T-helper 1 cell (primary cell): ENCODE data around the gene RRN3.
A peak's percentile ranks its signal among the peaks of the same experiment; 100 is the strongest.
"Not testable (repeated sequence)": the region's sequence is repeated elsewhere in the genome, so short reads cannot be mapped to it uniquely, and the experiment has no call there.

Experiments
- DNase-seq, 5 donors: peaks; one replicate each; pipeline ENCODE4 v3.0.0-alpha.2; 2012 to 2020

The RRN3 gene

GRCh38 chr16:15025234-15025951 lies 68.7 kb downstream of the RRN3 start:
- DNase-seq = not testable (repeated sequence)

- DNase-seq = not testable (repeated sequence)
Measured at GRCh38 chr16:15024858-15025199, 69.2 kb downstream of the RRN3 start.

- not testable (repeated sequence) for DNase-seq
Measured at GRCh38 chr16:15023381-15024077, 70.5 kb downstream of the RRN3 start.

DNA sequence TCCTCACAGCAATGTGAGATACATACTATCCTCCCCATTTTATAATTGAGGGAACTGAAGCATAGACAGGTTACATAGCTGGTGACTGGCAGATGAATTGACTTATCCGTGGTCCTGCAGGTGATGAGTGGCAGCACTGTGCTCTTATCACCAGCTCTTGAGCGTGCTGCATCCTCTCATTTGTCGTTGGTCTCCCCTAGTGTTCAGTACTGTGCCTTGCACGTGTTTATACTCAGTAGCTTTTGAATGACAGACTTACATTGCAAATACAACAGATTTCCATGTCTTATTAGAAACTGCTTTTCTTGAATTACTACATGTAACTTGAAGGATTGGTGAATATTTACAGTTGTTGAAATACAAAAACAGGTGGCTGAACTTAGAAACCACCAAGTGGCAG lies 71.9 kb downstream of the RRN3 start:
- DNase-seq = peak; percentile 34 to 71 (median 37)

DNA sequence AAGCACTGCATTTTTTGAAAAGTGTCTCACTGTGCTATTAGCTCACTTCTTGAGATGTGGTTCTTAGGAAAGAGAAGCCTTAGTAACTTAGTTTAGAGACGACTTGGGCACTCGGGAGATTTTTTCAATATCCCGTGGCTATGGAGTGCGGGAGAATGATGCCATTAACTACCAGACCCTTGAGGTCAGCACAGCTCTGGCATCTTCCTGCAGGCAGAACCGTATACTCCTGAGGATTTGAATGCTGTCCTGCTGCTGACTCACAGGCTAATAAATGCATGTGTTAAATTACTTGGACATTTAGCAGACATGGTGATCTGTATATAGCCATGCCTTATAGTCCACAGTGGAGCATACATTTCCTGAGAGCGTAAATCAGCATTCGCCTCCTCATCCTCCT lies 72.6 kb downstream of the RRN3 start:
- DNase-seq = not testable (repeated sequence)

DNA sequence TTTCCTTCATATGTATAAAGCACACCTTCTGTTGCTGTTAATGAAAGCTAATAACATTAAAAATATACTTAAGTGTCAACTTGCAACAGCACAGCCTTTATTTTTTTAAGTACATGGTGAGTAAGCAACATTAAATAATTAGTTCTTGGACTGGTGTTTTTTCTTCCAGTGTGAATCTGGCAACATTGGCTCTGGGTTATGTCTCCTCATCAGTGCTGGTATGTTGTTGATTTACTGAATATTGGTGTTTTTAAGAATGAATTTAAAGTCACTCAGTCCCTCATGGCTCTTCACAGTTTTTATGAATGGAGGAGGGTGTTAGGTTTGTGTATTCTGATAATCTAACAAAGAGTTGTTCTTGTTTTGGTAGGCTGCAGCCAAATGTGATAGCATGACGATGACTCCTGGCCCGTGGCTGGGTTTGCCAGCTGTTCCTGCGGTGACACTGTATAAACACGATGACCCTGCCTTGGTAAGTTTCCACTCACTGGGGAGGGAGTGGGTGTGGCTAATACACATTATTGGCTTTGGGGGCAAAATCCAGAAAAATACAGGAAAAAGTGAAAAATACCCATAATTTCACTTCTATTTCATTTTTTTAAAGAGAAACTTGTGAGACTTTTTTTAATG lies 77.0 kb downstream of the RRN3 start:
- not testable (repeated sequence) for DNase-seq

GRCh38 chr16:15016354-15016753 lies 77.7 kb downstream of the RRN3 start:
- not testable (repeated sequence) for DNase-seq

DNA sequence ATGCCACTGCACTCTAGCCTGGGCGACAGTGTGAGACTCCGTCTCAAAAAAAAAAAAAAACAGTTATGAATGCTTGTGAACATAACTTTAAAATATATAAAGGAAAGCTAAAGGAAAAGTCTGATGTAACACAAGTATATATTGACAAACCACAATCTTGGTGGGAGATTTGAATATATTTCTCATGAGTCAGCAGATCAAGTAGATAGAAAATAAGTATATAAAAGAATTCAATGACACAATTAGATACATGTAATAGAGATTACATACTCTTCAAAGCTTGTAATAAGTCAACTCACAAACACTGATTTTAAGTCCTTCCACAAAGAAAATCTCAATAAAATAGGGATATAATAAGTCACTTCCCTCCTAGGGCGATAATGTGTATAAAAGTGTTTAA lies 78.4 kb downstream of the RRN3 start:
- not testable (repeated sequence) for DNase-seq

DNA sequence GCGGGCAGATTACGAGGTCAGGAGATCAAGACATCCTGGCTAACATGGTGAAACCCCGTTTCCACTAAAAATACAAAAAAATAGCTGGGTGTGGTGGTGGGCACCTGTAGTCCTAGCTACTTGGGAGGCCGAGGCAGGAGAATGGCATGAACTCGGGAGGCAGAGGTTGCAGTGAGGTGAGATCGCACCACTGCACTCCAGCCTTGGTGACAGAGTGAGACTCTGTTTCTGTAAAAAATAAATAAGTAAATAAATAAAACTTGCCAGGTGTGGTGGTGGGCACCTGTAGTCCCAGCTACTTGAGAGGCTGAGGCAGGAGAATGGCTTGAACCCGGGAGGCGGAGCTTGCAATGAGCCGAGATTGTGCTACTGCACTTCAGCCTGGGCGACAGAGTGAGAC lies 81.1 kb downstream of the RRN3 start:
- not testable (repeated sequence) for DNase-seq
